A673 (cell line): ENCODE measurements around the gene LRP8. TPM values are rescaled to one million over a fixed set of nuclear protein-coding genes. Genes with fewer than 3 reads are reported as not detected.

Source experiments
- BruUV-seq: library from RNA; stranded (reverse); fragments of 400-500 nt; replicated peaks from 2 replicates; lab custom pipeline; 2021; lab: Mats Ljungman, UMichigan
- CTCF ChIA-PET: fragments of 300-600 bp; sonication (Branson Sonifier 250); formaldehyde crosslinking; loops from one replicate; lab custom pipeline; 2022; ENCODE audit warnings: antibody characterized with exemption; lab: Charles Lee
- POLR2A ChIA-PET: fragments of 300-600 bp; sonication (Branson Sonifier 250); formaldehyde crosslinking; loops from one replicate; lab custom pipeline; 2022; ENCODE audit warnings: antibody characterized with exemption; ENCODE audit not compliant: low non-redundant PET; lab: Charles Lee
- DNase-seq: peaks from one replicate; pipeline ENCODE4 v3.0.0-alpha.2; 2015; ENCODE audit warnings: low spot score
- H3K27ac ChIP-seq: fragments of 200-600 bp; sonication (generic); 2 replicates; pipeline ENCODE4 v1.5.1; 2016; ENCODE audit warnings: mixed run types, low read depth, mild to moderate bottlenecking, mixed read lengths, antibody characterized with exemption, low read length; ENCODE audit not compliant: poor library complexity, severe bottlenecking
- H3K27me3 ChIP-seq: fragments of 200-600 bp; sonication (generic); replicated peaks from 2 replicates; pipeline ENCODE4 v1.6.1; 2017; ENCODE audit warnings: mixed run types, low read depth, mild to moderate bottlenecking, mixed read lengths, antibody characterized with exemption, low read length; ENCODE audit not compliant: insufficient read depth, poor library complexity
- H3K36me3 ChIP-seq: fragments of 200-600 bp; sonication (generic); 2 replicates; pipeline ENCODE4 v1.6.1; 2016; ENCODE audit warnings: mixed run types, mild to moderate bottlenecking, mixed read lengths, antibody characterized with exemption, low read length; ENCODE audit not compliant: insufficient read depth, poor library complexity, severe bottlenecking
- H3K4me1 ChIP-seq: fragments of 200-600 bp; sonication (generic); 2 replicates; pipeline ENCODE4 v1.6.1; 2017; ENCODE audit warnings: mixed run types, mild to moderate bottlenecking, mixed read lengths, antibody characterized with exemption, low read length; ENCODE audit not compliant: insufficient read depth, poor library complexity, severe bottlenecking
- H3K4me3 ChIP-seq: fragments of 200-600 bp; sonication (generic); 2 replicates; pipeline ENCODE4 v1.5.1; 2016; ENCODE audit warnings: low read depth, mixed run types, mild to moderate bottlenecking, mixed read lengths, low read length; ENCODE audit not compliant: poor library complexity, severe bottlenecking
- H3K9me3 ChIP-seq: fragments of 200-600 bp; sonication (generic); 2 replicates; pipeline ENCODE4 v1.6.1; 2016; ENCODE audit warnings: mixed run types, low read depth, mild to moderate bottlenecking, mixed read lengths, antibody characterized with exemption, low read length; ENCODE audit not compliant: poor library complexity, severe bottlenecking
- CTCF ChIP-seq: fragments of 300-800, 200-600 bp; sonication (generic); conservative IDR thresholded peaks from 2 replicates; pipeline ENCODE4 v1.5.1; 2017; ENCODE audit warnings: low read depth, mild to moderate bottlenecking, antibody characterized with exemption, low read length, moderate library complexity, mixed read lengths
- EZH2 ChIP-seq: fragments of 200-600 bp; sonication (generic); IDR thresholded peaks from 2 replicates; pipeline ENCODE4 v1.6.1; 2017; ENCODE audit warnings: borderline replicate concordance, low read depth, mild to moderate bottlenecking, mixed read lengths, antibody characterized with exemption, low read length; ENCODE audit not compliant: poor library complexity, severe bottlenecking
- intact Hi-C: fragments of 100-400 bp; cut with micrococcal nuclease; formaldehyde crosslinking; loops from one replicate; pipeline ENCODE4 v1.10.0; 2022; ENCODE audit not compliant: unreplicated experiment
- total RNA-seq: library from RNA; stranded (reverse); gene quantifications from 2 replicates; pipeline ENCODE4 v1.2.3, GENCODE V29; 2021

The LRP8 gene
- total RNA-seq, 1 experiment from 2014 or later = 24.7 TPM

DNA sequence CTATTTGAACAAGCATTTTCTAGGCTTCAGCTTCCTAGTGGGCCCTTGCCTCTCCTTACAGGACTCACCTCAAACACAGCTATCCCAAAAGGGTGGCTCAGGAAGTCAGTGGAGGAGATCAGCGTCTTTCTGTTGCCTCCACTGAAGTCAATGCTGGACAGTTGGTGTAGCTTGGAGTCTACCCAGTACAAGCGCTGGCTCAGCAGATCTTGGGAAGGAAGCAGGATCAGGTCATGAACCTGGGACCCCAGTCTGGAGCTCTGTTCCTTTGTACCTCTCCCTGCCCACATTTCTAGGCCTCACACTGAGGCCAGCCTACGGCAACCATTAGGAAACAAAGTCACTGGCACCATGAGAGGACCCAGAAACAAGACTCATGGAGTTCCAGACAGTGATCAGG, 65.9 kb downstream of the LRP8 start:
- CTCF ChIA-PET = no interaction called here
- intact Hi-C loops = no loop called here
- H3K4me3 ChIP-seq = no peak overlapping the region
- BruUV-seq = no TSS peak
- H3K36me3 ChIP-seq = peaks cover 5% of the 10 kb centered on the region
- H3K27ac ChIP-seq = no peak overlapping the region
- POLR2A ChIA-PET = no interaction called here
- no peaks in the 10 kb centered on the region for H3K9me3 ChIP-seq
- no peak for DNase-seq
- TF ChIP-seq EZH2 (no peak), CTCF (no peak)
- no peaks in the 10 kb centered on the region for H3K4me1 ChIP-seq
- H3K27me3 ChIP-seq = peaks cover 24% of the 10 kb centered on the region

DNA sequence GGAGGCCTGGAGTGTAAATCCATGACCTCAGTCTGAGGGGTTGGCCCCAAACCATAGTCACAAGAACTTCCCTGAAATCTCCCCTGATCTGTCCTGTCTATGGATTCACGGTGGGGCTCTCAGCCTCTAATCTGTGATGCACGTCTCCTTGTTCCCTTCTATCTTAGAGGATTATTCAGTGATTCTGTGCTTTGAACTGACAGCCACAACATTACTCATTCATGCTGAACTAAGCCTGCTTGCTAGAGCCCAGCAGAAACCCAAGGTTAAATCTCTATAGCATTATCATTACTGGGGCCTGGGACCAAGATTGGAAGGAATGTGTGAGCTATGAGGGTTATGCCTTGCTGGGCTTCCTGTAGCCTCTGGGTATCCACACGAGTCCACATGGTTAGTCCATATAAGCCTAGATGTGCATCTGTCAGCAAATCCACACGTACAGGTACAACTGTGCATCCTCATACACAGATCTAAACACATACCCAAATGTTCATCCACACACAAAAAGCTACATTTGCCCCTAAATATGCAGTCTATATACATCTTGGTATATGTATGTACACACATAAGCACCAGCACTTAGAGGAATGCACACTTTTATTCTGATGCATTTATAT, 67.1 kb downstream of the LRP8 start:
- Histone ChIP-seq H3K27me3 (peaks cover 33% of the 10 kb centered on the region), H3K4me1 (no peaks in the 10 kb centered on the region), H3K36me3 (peaks cover 5% of the 10 kb centered on the region), H3K27ac (no peak overlapping the region), H3K9me3 (no peaks in the 10 kb centered on the region), H3K4me3 (no peak overlapping the region)
- no peak for TF ChIP-seq CTCF
- TF ChIP-seq EZH2 = no peak
- CTCF ChIA-PET = no interaction called here
- intact Hi-C loops = no loop called here
- POLR2A ChIA-PET = no interaction called here
- BruUV-seq = no TSS peak
- DNase-seq = no peak

DNA sequence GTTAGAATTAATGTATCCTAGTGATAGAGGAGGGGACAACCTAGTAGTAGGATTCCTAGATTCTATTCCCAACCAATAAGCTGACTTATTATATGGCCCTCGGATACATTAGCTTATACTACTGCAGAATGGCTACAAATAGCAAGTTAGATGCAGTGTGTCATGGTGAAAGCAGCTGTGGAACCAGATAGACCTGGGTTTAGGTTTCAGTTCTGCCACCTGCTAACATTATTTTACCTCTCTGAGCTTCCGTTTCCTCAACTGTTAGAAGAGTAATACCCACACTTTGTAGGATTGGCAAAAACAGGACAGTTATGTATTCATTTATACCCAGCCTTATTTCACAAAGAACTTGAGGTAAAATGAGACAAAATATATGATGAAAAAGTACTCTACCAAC, 67.9 kb downstream of the LRP8 start:
- intact Hi-C loops = no loop called here
- no peak overlapping the region for H3K27ac ChIP-seq
- H3K27me3 ChIP-seq = peaks cover 41% of the 10 kb centered on the region
- H3K36me3 ChIP-seq = peaks cover 5% of the 10 kb centered on the region
- no peak for TF ChIP-seq CTCF
- TF ChIP-seq EZH2 = no peak
- ChIA-PET CTCF (no interaction called here), POLR2A (interaction anchor here (0.7 kb wide), 2 partner anchors 13 to 1644 kb away, joined by 3 read pairs; no protein-coding TSS in a partner anchor)
- DNase-seq = no peak
- no peaks in the 10 kb centered on the region for H3K4me1 ChIP-seq
- no peak overlapping the region for H3K4me3 ChIP-seq
- no TSS peak for BruUV-seq
- no peaks in the 10 kb centered on the region for H3K9me3 ChIP-seq
